Uterus (tissue), 2 donors: Measurements from ENCODE around the gene ABHD18.

Experiments used
- POLR2A ChIP-seq, 2 donors: fragments of 450-650 bp; IDR thresholded peaks; one replicate each; pipeline ENCODE4 v1.6.1; 2016; ENCODE audit warnings: antibody characterized with exemption in 2 of 2, mild to moderate bottlenecking in 1 of 2, moderate library complexity in 1 of 2
- TF ChIP-seq, protein P1 (sequence below), 4 experiments: fragments of 200-600 bp in 2 of 4; fragments of 450-650 bp in 2 of 4; sonication (generic) in 2 of 4; IDR thresholded peaks; one replicate each; pipeline ENCODE4 v1.5.1; 2016 to 2019; ENCODE audit warnings: antibody characterized with exemption in 4 of 4, mild to moderate bottlenecking in 2 of 4, moderate library complexity in 1 of 4

DNA sequence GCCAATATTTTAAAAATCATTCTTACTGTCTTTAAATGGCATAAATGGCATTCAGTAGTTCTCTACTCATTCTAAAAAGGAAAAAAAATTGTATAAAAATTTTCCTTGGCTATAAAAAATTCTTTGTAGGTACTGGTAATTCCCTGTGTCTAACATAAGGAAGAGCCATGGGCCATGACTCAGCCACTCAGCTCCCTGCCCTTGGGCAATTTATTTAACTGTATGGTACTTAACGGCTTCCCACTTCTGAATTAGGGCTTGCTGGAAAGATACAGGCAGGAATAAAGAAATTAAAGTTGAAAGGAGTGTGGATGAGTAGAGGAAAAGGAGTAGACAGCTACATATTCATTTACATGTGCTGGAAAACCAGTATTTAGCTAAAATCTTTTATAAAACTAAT is 30.6 kb downstream of the ABHD18 start:
- TF ChIP-seq, protein P1, sequence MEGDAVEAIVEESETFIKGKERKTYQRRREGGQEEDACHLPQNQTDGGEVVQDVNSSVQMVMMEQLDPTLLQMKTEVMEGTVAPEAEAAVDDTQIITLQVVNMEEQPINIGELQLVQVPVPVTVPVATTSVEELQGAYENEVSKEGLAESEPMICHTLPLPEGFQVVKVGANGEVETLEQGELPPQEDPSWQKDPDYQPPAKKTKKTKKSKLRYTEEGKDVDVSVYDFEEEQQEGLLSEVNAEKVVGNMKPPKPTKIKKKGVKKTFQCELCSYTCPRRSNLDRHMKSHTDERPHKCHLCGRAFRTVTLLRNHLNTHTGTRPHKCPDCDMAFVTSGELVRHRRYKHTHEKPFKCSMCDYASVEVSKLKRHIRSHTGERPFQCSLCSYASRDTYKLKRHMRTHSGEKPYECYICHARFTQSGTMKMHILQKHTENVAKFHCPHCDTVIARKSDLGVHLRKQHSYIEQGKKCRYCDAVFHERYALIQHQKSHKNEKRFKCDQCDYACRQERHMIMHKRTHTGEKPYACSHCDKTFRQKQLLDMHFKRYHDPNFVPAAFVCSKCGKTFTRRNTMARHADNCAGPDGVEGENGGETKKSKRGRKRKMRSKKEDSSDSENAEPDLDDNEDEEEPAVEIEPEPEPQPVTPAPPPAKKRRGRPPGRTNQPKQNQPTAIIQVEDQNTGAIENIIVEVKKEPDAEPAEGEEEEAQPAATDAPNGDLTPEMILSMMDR (IDR thresholded peaks at IDR 0.05) = no peak
- no peak for TF ChIP-seq POLR2A (IDR thresholded peaks at IDR 0.05)
